HG02973 (cell line): ENCODE data around the gene EXOSC7.

Experiments used
- ATAC-seq: cut with Tn5 transposase; IDR thresholded peaks from one replicate; pipeline ENCODE4 v1.9.1; 2021; ENCODE audit warnings: moderate library complexity; ENCODE audit not compliant: unreplicated experiment

EXOSC7 gene

DNA sequence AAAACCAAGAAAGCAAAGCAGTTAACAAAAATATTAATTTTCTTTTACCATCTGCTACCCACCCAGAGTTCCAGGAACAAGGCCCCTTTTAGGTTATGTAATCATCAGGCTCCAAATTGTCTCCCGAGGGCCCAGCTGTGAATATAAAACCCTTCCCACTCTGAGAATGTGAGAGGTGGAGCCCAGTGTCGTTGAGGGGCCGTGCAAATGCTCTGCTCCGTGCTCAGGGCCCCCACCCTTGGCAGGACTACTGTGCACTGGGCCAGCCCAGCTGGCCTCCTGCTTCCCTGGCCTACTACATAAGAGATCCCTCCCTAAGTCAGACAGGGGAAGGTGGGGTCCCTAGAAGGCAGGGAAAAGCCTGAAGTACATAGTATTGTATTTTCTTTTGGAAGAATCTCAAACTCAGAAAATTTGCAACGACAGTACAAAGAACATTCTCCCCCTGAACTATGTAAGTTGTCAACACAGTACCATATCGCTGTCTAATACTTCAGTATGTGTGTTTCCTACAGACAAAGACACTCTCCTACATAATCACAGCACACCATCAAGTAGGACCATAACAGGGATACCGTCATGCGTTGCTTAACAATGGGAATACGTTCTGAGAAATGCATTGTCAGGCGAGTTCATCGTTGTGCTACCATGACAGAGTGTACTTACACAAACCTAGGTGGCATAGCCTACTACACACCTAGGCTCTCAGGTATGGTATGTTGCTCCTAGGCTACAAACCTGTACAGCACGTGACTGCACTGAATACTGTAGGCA lies 45.7 kb downstream of the EXOSC7 start:
- no peak for ATAC-seq

DNA sequence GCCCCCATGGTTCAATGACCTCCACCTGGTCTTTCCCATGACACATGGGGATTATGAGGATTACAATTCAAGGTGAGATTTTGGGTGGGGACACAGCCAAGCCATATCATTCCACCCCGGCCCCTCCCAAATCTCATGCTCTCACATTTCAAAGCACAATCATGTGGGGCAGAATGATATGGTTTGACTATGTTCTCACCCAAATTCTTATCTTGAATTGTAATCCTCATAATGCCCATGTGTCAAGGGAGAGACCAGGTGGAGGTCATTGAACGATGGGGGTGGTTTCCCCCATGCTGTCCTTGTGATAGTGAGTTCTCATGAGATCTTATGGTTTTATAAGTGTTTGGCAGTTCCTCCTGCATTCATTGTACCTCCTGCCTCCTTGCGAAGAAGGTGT lies 47.6 kb downstream of the EXOSC7 start:
- no peak for ATAC-seq

DNA sequence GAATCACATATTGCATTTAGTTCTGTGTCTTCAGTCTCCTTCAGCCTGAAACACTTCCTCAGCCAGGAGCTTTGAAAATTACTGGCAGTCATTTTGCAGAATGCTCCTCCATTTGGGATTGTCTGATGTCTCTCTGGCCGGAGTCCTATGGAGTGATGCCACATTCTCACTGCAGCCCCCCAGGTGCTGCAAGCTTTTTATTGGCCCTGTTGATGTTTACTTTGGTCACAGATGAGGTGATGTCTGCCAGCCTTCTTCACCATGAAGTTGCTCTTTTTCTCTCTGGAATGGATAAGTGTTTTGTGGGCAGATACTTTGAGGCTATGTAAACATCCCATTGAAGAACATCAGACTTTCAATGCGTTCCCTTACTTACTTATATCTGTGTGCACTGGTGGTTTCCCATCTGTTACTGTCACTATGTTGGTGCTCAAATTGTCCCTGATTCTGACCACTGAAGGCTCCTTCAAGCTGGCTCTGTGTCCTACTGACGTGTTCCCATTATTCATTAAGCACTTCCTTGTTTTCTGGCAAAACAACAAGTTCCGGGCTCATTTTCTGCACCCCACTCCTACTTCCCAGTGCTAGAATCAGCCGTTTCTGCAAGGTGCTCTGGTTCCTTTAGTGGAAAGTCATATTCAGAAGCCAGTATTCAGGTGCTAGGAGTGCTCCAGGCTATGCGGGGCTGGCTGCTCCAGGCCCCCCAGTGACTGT lies 48.7 kb downstream of the EXOSC7 start:
- no peak for ATAC-seq

DNA sequence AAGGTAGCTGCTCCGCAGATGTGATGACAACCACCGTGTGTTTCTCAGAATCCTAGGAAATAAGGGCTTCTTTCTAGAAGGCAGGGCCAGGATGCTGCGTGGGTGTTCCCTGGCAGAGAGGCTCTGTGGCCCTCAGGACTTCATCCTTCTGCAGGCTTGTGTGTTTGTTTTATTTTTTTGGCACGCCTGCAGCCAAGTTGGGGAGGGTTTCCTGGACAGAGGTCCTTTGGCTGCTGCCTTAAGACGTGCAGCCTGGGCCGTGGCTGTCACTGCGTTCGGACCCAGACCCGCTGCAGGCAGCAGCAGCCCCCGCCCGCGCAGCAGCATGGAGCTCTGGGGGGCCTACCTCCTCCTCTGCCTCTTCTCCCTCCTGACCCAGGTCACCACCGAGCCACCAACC lies 50.0 kb downstream of the EXOSC7 start, which contains the start of gene CLEC3B:
CLEC3B (plus strand) TSS at position 266 of the 400 bp plus-strand sequence; CDS start at position 326, 60 bp downstream.
- no peak for ATAC-seq

DNA sequence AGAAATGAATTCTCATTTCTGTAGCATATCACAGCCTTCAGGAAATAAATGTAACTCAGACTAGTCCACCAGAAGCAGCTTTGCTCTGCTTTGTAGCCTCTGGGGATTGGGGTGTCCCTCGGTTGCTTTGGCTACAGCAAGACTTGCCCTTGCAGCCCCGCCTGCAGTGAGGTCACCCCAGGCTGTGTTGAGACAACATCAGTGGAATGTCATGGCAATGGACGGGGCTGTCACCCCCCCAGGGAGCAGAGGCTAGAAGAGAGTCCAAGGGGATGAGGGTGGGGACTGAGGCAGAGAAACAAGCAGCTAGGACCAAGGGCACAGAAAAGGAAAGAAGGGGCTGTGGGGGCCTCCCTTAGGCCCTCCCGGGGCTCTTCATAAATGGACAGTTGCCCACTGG lies 50.9 kb downstream of the EXOSC7 start:
- ATAC-seq = no peak

DNA sequence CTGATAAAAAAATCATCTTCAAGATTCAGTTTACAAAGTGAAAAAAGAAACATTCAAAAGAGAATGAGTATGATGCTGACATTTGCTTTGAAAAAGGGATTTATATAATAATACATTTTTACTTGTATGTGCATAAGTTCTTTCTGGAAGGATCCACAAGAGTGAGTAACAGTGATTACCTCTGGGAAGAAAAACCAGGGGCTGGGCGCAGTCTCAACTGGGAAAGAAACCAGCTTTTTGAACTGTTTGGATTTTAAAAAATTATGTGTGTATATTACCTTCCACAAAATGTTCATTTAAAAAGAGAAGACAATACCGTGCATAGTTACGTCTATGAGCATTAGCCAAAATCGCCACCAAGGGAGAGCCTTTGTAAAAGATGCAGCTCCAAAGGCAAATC lies 51.4 kb downstream of the EXOSC7 start:
- no peak for ATAC-seq

DNA sequence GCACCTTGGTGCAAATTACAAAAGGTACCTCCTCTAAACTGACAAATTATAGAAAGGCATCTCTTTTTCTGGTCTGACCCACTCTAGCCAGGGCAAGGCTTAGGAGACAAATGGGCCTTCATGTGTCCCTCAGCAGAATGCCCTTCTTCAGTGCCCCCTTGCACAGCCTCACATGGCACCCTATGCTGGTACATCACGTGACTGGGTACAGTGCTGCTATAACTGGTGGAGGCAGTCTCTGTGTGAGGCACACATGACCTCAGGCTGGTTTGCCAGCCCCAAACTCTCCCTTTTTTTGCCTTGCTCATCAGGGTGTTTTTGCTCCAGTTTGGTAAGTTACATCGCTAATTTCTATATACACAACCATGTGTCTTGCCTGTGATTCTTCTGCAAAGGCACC lies 53.2 kb downstream of the EXOSC7 start:
- no peak for ATAC-seq

DNA sequence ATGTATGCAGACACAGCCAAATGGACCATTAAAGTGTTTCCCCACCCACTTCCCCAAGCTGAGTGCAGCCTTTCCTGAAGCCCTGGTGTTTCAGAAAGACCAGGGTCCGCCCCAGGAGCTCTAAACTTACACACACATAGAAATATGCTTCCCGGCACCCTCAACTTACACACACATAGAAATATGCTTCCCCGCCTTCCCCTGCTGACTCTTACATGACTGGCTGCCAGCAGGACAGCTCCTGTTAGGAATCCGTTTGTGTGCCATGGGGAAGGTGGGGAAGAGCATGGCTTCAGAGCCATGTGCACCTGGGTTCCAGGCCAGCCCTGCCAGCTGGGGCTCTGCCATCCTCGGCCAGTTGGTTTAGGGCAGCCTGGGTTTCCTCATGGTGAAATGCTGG lies 53.6 kb downstream of the EXOSC7 start:
- ATAC-seq = no peak

DNA sequence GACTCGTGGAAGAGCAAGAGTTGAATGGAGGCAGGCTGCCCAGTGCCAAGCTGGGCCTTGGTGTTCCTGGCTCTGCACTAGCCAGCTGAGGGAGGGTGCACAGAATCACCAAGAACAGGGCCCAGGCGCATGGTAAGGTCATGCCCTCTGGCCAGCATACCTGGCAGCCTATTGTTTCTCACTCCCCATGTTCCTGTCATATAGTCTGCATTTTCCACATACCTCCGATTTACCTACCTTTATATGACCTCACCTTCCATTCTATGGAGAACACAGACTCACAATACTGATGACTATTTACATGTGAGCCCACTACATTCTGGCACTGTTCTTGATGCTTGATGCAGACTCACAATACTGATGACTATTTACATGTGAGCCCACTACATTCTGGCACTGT lies 55.5 kb downstream of the EXOSC7 start:
- no peak for ATAC-seq

DNA sequence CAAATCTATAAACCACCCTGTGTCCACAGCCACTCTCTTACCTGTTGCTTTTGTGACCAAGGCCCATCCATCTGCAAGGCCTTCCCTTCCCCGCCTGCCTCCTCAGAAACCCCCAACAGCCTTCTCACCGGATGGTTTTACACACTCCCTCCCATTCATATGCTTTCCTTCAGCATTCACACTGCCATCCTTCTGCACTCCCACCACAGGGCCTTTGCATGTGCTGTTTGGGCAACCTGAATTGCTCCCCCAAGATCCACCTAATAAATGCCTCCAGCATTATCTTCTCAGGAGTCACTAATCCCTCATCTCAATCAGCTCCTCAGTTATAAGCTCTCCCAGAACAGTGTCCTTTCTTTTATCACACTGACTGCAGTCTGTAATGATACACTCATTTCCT lies 56.1 kb downstream of the EXOSC7 start:
- no peak for ATAC-seq

DNA sequence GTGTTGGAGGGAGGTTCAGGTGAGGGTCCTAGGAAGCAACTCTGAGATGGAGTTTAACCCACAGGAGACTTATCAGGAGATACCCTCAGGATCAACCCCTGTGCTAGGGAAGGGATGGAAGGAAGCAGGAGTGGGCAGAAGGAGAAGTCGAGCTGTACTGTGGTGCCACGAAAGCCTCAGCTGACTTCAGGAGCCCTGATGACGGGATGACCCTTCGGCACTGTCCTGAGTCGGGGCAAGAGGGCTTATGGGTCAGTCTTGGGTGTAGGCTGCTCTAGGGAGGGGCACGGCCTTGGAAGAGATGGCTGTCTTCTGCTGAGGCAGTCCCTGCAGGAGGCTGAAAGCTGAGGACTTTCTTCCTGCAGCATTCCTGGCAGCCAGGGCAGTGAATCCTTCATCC lies 57.7 kb downstream of the EXOSC7 start:
- no peak for ATAC-seq

DNA sequence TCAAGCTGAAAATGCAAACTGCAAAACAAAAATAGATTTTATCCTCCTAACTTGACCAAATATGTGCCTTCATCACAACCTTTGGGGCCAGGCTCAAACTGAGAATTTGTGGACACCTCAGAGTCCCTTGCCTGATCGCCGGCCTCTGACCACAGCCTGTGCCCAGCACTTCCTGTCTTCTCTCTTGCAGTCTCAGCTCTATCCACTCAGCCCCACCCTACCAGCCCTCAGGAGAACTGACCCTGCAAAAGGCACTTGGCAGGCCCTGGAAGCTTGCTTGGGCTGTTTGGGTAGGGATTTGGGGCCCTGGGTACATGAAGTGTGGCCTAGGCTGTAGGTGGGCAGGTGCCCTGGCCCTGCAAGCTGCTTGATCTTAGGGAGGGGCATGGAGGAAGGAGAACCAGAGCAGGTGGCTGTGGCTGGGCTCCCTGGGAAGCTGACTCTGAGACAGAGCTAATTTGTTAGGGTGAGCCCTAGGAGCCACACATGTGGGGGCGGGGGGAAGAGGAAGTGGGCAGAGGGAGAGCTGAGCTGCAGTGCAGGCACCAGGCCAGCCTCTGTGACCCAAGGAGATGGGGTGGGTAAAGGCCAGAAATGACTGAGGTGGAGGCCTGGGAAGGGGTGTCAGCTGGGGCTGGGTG lies 58.7 kb downstream of the EXOSC7 start:
- ATAC-seq = no peak

DNA sequence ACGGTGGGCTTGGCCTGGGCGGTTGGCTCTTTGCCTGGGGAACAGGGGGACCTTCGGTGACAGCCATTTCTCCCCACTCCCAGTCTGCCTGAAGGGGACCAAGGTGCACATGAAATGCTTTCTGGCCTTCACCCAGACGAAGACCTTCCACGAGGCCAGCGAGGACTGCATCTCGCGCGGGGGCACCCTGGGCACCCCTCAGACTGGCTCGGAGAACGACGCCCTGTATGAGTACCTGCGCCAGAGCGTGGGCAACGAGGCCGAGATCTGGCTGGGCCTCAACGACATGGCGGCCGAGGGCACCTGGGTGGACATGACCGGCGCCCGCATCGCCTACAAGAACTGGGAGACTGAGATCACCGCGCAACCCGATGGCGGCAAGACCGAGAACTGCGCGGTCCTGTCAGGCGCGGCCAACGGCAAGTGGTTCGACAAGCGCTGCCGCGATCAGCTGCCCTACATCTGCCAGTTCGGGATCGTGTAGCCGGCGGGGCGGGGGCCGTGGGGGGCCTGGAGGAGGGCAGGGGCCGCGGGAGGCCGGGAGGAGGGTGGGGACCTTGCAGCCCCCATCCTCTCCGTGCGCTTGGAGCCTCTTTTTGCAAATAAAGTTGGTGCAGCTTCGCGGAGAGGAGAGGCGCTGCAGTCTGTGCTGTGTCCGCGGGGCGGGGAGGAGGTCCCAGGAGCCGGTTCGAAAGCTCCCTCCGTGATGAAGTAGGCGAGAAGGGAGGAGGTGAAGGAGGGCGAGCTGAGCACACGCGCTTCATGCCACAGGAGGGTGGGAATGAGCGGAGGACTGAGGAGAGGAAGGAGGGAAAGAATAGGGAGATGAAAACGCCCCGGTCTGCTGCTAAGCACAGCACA lies 59.6 kb downstream of the EXOSC7 start:
- no peak for ATAC-seq

DNA sequence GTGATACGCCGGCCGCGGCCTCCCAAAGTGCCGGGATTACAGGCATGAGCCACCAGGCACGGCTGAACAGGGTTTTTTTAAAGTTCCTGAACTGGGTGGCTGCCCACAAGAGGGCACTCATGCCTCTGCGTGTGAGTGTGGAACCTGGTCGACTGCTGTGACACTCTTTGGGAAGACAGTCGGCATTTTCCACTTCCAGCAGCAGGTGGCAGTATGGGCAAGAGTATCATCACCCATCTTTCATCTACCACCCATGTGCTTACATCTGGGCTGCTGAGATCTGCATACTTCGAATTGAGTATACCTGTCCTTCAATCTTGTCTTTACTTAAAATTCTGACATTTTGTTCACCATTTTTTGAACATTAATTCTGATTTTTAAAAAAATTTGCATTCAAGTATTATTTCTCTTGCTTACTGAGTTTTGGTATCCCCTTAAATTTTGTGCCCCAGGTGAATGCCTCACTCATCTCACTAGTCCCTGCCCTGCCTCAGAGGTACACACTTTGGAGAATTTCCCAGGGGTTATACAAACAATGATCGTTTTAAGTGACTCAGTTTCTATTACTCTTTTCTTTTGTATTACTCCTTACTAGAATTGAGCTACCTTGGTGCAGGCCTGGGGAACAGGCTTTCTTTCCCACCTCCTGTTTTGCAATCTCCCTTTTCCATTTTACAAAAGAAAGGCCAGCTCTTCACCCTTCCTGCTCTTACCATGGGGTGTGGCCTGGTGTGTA lies 61.8 kb downstream of the EXOSC7 start:
- no peak for ATAC-seq

DNA sequence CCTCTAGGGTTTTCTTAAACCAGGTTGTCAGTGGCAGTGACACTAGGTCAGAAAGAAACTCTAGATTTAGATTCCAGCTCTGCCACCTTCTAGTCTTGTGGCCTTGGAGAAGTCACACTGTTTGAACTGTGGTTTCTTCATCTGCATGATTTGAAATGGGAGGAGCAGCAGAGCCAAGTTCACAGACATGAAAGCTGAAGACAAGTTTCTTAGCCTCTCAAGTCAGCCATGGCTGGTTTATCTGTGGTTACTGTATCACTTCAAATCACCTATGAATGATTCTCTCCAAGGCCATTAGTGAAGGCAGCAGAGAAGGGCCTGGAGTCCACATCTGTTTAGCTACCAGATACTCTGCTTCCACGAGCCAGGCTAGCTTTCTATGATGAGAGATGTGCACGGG lies 65.6 kb downstream of the EXOSC7 start:
- ATAC-seq = no peak

DNA sequence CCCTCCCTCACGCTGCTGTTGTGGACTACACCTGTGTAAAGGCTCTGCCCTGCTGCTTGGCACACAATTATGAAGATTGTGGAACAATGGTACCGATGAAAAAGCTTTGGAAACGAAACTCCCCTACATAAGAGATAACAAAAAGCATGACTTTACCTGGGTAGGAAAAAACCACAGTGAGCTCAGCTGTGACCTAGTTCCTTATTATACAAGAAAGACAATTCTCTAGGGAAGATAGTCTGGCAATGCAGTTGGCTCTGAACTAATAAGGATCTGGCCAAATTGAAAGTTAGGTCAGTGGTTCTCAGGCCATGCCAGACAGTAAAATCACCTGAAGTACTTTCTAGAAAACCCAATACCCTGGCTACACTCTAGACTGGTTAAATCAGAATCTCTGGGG lies 66.1 kb downstream of the EXOSC7 start:
- no peak for ATAC-seq

DNA sequence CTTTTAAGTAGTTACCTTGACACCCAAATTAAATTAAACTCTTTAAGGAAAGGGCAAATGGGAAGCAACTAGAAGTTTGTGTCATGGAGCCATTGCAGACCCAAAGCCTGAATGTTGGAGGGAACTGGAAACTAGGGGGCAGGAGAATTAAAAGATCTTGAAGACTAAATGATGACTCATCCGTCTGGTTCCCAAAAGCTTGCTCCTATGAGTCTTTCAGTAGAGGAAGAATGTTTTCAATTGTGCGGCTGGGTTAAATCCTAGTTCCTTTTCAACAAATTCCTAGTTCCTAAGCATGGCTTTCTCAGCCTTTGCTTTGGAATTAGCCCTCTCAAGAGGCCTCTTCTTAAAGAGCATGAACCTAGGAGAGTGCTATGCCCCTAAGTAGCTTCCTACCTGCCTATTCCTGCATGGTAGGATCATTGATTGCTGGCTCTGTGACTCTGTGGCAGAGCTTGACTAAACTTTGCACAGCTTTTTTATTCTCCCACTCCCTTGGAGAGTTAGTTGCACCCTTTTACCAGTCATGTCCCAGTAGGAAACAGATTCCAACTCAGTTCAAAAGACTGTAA lies 67.8 kb downstream of the EXOSC7 start:
- ATAC-seq = no peak

DNA sequence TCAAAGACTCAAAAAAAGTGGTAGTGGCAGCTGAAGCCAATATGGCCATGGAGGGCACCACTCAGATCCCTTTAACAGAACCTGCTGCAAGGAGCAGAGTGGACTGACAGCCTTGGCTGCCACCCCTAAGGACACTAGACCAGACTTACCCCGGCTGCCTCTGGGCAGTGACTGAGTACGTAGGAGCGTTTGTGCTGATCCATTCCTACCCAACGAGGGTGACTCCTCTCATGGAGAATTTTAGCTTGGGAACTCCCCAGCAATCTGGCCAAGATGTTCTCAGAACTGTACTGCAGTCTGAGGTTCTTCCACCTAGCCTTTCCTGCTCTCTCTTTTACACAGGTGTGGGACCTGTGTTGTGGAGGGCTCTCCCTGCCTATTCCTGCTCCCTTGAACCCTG lies 72.2 kb downstream of the EXOSC7 start:
- ATAC-seq = no peak

DNA sequence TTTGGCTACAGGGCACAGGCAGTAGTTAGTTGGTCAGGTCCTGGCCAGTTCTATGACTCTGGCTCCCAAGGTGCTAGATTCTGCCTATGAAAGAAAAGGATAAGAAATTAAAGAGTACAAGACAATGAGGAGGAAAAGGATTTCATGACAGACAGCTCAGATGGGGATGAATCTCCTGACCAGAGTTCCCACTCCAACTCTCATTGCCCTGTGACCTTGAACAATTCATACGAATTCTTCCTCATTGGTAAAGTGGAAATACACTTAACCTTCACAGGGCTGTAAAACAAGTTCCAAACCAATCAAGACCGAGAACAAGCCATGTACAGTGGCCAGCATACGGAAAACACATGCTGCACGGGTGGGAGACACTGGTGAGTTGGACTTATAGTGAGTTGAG lies 73.8 kb downstream of the EXOSC7 start:
- ATAC-seq = no peak

DNA sequence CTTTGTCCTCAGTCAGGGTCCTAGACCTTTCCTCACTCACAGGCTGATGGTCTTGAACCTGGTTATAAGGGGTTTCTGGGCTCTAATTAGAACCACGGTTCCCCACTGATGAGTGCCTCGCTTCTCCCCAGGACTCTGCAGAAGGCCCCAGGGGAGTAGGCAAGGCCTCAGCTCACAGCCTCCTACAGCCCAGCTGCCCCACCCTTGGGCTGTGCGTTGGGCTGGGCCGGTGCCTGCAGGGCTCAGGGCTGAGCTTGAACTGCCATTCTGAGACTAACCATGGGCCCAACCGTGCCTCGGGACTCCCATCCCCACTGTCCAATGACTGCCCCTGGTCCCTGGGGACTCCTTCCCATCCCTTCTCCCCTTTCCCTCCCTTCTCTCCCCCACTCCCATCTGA lies 75.6 kb downstream of the EXOSC7 start:
- no peak for ATAC-seq
